ENCODE results near the gene NEK10.
"Not testable (repeated sequence)": the region's sequence is repeated elsewhere in the genome, so short reads cannot be mapped to it uniquely, and the experiment has no call there.

The NEK10 gene, protein sequence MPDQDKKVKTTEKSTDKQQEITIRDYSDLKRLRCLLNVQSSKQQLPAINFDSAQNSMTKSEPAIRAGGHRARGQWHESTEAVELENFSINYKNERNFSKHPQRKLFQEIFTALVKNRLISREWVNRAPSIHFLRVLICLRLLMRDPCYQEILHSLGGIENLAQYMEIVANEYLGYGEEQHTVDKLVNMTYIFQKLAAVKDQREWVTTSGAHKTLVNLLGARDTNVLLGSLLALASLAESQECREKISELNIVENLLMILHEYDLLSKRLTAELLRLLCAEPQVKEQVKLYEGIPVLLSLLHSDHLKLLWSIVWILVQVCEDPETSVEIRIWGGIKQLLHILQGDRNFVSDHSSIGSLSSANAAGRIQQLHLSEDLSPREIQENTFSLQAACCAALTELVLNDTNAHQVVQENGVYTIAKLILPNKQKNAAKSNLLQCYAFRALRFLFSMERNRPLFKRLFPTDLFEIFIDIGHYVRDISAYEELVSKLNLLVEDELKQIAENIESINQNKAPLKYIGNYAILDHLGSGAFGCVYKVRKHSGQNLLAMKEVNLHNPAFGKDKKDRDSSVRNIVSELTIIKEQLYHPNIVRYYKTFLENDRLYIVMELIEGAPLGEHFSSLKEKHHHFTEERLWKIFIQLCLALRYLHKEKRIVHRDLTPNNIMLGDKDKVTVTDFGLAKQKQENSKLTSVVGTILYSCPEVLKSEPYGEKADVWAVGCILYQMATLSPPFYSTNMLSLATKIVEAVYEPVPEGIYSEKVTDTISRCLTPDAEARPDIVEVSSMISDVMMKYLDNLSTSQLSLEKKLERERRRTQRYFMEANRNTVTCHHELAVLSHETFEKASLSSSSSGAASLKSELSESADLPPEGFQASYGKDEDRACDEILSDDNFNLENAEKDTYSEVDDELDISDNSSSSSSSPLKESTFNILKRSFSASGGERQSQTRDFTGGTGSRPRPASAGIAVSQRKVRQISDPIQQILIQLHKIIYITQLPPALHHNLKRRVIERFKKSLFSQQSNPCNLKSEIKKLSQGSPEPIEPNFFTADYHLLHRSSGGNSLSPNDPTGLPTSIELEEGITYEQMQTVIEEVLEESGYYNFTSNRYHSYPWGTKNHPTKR

DNA sequence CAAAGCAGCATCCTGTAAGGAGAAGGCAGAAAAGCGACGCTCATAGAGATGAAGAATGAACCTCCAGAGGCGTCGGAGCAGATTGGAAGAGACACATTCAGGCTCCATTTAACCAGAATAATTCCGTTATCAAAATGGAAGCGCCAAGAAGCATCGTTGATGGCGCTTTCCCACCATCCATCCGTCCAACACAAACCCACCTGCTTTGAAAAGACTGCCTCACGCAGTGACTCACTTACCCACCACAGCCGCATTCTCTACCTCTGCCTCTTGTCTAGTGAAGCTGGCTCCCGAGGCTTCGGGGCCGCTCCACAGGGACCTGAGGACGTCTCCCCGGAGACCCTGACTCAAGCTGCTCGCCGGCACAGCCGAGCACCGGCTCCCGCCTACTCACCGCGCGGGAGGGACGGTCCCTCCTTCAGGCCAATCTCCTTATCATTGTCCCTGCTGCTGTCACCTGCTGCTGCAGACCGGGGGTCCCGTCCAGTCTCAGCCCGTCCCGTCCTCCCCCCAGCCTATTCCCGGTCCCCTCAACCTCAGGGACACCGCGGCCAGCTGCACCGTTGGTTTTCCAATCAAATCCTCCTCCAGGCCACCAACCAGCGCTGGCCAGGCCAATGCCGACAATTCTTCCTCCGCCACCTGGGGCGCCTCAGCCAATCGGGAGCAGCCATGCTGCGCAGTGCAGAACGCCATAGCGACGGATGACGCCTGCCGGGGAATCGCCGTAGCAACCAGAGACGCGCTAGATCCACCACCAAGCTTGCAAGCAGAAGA, at the start of gene NEK10:
Gene NEK10 (minus strand): TSS at position 553 of the 777 bp plus-strand sequence. CDS start 16,501 bp downstream, outside the sequence.
- DNase-seq, result peak; percentile 98

DNA sequence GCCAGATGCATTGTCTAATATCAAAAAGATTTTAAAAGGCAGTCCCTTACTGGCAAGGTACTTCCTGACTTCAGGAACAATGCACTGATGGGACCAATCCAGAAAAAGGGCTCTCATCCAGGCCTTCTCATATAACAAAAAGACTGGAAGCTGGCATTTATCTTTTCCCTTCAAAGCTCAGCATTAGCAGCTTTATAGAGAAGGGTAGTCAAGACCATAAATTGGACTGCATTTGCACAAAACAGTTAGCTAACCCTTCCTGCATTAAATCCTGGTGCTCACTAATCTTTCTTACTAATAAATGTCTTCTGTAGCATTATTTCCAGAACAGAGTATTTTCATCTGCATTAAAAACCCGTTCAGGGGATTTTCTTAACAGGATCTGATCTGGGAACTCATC, 46.0 kb upstream of the NEK10 start:
- DNase-seq, result no peak

DNA sequence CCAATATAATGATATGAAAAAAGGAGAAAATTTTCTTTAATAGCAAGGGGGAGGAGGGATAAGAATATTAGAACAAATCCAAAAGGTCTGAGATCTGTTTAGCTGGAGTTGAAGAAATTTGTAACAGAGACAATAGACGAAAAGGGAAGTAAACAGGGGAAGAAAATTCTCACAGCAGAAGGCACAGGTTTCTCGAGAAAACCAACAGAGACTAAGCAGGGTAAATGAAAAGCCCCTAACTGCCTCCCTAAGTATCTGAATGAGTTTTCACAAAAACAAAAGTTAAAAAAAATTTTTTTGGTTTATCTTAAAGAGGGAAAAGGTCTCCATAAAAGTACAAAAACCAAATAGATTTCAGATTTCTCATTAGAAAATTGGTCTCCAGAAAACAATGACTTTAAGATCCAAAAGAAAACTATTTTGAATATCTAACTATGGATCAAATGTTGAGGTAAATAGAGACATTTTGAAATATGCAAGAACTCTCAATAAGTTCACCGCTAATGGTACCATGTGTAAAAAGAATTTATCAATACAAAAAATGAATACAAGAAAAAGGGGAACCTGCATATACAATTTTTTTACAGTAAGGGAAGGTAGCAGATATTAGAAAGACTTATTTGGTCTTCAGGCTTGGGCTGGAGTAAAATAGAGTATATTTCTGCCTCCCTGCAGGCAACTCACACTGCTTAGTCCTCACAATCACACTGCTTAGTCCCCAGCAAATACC, 23.9 kb upstream of the NEK10 start:
- no peak for DNase-seq

DNA sequence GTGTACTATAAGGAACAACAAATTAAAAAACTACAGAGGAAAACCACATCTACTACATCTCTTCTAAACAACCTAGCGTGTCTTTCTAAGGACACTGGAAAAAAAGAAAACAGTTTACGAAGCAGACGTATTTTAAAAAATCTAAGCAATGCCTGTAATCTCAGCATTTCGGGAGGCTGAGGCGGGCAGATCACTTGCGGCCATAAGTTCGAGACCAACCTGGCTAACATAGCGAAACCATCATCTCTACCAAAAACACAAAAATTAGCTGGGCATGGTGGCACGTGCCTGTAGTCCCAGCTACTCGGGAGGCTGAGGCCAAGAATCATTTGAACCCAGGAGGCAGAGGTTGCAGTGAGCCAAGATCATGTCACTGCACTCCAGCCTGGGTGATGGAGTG, 23.2 kb upstream of the NEK10 start:
- DNase-seq, result not testable (repeated sequence)

DNA sequence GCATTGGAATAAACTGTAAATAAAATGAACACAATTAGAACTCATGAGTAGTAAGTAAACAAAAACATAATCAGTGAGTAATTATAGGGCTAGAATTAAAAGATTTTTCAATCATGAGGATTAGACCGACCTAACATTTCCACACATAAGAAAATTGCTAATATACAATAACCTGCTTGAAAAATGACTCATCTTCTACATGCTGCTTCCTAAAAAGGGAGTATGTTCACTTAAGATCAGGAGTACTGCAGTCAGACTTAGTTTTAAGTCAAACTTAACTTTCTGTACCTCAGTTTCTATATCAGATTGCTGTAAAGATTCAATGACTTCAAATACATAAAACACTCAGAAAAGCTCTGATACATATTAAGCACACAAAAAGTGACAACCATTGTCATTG, 22.6 kb upstream of the NEK10 start:
- no peak for DNase-seq

DNA sequence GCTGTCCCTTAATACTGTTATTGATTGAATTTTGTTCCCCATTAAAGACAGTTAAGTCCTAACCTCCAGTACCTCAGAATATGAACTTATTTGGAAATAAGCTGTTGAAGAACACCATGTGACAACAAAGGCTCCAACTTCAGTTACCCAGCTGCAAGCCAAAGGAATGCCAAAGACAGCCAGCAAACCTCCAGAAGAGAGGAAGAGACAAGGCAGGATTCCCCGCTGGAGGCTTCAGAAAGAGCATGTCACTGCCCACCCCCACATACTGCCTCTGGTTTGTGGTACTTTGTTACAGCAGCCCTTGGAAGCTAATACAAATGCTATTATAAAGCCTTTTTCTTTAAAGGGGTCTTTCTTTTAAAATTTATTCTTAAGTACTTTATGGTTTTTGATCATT, 18.4 kb upstream of the NEK10 start:
- DNase-seq, result no peak

DNA sequence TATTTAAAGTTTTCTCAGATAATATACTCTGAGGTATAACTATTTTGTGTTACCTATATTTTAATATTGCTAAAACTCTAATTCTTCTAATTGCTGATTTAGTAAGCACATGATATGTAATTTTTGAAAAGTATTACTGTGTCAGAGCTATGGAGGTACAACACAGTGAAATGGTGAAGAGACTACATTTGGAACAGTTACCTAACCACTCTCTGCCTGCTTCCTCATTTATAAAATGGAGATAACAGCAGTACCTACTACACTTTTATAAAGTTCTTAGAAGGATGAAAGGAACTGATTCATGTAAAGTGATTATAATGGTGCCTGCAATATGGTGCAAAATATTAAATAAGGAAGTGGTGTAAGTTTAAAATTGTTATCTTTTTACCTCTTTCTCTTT, 16.3 kb upstream of the NEK10 start:
- no peak for DNase-seq

DNA sequence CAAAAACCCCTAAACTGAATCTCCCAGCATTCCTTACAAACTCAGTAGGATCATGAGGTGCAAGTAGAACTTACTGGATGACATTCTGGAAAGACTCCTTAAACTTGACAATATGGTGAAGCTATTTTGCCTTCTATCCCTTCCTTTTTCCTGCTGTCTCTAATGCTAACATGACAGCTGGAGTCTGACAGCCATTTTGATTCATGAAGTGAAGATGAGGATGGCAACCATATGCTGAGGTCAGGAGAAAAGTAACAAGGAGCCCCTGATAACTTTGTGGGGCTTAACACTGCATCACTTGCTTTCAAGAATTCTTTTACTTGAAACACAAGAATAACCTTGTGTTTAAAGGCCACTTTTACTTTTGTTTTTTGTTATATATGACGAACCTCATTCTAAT, 15.0 kb upstream of the NEK10 start:
- DNase-seq, result no peak

DNA sequence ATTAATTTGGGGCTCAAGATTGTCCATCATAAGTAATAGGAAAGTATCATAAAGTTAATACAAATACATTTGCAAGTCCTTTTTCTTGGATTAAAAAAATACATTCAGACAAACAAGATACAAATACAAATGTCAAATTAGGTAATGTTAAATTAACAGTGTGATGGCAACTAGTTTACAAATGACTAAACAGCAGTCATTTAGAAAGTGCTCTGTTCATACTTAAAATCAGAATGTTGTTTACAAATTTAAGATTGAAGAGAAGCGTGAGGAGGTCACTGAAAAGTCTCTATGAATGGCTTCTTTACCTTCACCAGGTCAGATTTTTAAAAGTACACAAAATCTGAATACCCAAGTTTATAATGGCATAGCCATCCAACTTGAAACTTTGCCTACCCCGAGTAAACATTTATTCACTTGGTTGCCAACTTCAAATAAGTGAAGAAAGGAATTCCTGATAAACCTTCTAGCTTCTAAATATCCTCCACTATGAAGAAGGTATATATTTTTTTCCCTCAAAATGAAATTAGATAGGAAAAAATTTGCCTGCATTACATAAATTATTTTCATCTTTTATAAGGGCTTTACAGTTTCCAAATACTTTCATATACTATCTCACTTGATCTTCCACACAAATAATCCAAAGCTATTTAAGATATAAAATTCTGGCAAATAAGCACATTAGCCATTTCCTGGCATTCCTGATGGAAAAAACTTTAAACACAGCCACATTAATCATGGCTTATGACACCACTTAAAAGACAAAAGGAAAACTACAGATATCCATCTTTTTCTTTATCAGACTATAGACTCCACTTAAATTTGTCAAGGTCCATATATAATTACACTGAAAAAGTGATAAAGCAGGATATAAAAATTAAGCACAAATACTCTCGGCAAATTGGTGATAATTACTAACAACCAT, 11.5 kb upstream of the NEK10 start:
- DNase-seq, result no peak

DNA sequence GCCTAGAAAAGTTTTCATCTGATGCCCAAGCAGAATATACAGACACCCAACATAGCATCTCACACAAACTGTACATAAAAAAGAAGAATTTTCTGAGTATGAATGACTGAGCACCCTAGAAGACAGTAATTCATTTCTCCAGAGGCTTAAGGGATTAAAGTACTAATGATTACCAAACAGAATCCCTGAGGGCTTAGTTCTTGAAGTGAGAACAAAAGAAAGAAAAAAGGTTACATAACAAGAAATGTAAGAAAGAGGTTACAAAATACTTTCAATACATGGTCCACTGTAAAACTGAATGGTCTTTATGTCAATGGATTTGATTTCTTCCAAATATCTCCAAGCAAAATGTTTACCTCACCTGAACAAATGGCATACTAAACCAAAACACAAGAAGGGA, 9.1 kb upstream of the NEK10 start:
- DNase-seq, result no peak

DNA sequence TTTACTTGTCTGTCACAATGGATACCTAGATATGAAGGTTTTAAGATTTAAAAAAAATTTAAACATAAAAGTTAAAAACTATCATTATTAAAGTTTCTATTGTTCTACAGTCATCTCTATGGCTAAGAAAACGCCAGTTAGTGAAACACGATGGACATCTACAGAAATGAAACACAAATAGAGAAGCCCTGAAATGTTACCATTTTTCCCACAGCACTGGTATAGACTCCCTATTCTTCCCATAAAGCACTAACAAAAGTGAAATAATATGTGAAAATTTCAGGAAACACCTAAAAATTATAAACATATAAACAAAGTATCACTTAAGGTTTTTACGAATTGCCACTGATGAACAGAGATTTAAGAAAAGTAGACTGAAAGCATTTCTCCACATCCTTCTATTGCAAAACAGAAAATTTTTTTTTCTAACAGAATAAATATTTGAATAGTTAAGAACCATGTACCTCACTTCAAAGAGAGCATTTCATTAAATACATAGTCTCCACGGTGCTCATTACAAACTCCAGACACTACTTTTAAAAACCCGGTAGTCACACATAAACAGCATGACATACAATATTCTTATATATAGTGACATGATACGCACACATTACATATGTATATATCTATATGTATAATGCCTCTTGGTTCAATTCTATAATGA, 7.1 kb upstream of the NEK10 start:
- DNase-seq, result no peak

DNA sequence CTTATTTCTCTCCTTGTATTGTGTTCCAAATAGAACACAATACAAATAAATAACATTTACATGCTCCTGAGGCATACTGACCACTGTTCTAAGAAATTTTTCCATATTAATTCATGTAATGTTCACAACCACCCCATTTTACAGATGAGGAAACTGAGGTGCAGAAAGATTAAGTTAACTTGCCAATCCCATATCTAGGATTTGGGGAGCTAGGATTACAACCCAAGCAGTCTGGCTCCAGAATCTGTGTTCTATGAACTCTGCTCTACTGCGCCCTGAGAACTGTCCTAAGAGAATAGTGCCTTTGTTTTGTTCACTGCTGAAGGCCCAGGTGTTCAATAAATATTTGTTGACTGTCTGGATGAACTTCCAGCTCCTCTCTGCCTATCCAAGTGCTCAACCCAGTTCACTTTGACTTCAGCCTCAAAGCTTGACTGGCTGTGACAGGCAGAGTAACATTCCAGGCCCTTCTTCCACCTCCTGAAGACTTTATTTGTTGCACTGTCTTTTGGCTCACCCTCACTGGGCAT, 3.1 kb downstream of the NEK10 start:
- no peak for DNase-seq

DNA sequence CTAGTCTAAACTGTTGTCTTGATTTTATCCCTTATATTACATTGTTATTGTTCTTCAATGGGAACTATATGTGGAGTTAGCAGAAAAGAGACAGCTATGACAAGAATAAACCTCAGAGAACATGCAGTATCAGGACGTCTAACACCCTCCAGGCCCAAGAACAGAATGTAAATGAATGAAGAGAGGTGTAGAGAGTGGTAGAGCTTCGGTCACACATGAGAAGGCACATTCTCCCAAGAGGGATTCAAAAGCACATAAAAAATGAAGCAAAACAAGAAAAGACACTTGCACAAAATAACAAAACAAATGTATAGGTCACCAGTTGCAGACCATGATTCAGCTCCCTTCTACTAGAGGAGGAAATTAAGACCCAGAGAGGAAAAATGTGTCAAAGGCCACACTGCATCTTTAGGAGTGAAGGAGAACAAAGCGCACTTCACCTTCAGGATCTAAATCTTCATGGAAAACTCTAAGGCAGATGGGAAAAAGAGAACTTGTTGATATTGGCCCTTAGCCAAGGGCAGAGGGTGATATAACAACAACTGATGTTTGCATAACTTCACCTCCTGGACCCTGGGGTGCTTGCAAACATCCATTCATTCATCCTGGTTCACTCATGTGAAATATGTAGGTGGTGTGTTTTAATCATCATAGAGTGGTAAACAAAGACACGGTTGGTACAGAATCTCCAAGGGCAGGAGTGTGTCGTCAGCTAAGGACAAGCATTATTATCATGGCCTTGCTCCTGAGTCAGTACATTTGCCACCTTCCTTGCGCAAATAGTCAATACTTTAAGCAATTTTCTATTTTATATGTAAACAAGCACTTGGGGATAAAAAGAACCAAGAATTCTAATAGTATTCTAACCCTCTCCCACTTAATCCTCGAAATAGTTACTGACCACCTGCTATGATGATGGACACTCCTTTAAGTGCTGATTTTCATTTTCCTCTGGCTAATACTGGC, 8.8 kb downstream of the NEK10 start:
- DNase-seq, result no peak

DNA sequence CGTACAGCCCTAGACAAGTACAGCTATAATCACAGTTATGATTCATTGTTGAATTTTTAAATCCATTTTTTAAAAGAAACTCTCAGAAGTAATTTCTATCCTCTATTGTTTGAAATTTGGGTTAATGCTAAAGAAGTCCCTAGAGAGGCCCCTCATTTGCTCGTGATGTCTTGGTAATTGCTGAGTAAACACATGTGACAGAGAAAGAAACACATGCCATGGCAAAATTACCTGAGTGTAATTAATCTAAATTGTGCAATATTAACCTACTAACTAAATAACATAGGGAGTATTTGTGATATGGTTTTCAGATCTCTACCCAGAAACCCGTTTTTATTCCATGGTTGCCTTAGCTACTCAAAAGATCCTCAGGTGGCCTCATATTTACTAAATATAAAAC, 10.8 kb downstream of the NEK10 start:
- no peak for DNase-seq

DNA sequence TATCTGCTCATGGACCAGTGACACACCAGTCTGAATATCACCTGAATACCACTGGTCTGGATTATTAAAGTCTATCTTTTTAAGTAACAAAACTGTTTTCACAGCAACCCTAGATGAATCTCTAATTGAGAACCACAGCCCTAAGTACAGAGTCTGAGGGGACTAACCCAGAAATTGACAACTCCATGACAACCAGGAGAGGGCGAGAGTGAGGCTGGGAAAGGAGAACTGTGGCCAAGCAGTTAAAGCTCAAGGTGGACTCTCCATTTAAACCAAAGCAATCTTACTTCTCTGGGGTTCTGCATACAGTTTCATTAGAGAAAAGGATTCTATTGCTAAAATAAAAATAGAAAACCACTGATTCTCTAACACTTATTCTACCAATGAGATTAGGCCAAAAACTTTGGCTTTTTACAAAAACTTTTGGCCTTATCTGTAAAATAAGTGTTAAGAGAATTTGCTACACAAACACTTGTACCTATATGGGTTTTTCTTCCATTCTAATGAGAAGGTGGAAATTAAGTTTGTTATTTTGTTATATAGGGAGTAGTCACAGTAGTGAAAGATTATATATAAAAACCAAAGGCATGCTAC, 11.4 kb downstream of the NEK10 start:
- peak; percentile 75 for DNase-seq

DNA sequence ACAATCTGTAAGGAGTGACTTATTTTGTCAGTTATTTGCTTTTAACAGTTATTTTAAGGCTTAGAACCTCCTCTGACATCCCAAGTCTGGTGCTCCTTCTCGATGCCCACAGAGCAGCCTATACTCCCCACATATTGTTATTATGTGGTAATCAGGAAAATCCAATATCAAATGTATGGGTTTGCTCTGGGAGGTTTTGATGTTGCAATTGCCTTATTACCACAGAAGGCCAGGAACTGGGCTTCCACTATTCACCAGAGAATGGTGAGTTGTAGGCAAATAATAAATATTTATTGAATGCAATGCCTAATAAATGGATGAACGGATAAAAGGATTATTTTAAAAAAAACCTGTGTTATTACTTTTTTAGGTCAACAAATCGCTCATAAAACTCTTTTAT, 12.2 kb downstream of the NEK10 start:
- no peak for DNase-seq

DNA sequence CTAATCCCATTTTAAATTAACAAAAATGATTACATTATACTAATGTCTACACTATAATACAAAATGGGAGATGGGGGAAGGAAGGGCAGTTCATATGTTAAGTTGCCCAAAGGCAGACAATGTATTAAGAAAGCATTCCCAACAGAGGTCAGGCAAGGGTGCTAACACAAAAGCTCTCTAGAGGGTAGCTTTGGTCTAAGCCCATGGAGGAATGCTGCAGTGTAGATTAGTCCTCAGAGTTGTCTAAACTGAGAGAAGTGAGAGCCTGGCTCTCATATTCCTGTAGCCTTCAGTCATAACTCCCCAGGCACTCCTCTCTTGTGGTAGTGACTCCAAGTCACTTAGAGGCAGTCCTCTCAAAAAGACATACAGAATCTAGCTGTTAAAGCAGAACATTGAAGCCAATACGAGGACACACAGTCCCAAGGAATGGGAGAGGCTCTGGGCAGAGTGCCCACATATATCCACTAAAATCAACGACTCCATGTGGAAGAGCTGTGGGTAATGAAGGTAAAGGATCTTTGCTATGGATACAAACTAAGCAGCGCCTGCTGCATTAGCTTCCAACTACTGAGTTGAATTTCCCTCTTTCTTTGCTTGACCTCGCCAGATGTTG, 14.5 kb downstream of the NEK10 start:
- no peak for DNase-seq

DNA sequence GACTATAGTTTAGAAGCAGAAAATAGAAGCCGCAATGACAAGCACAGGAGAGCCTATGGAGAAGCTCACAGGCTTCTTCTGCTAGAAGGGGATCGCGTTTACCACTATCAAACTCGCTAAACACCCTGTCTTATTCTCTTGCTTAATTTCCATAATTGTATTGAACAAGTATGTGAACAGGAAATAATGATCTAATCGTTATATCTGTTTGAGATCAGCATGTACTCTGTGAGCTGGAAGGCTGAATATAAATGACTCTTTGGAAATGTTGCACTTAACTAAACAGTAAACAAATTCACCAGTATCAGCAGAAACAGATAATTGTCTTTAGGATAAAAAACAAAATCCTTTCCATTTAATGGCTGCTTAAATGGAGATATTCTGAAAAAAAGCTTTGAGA, 15.0 kb downstream of the NEK10 start:
- DNase-seq, result no peak

Data from islet precursor cell (in vitro differentiated cells).